ENCODE data around the gene MAP3K3.

- TF ChIP-seq CTCF (IDR thresholded peaks at IDR 0.05; ENCODE audit: extremely low read depth in 1 of 2, insufficient read depth in 1 of 2, low read depth in 1 of 2, low read length in 2 of 2), result no peak
- TF ChIP-seq MYC (IDR thresholded peaks at IDR 0.05; ENCODE audit: low read depth, low read length), result no peak
- no peak for TF ChIP-seq POLR2A (IDR thresholded peaks at IDR 0.05; ENCODE audit: low read depth, low read length)
- TF ChIP-seq POLR2AphosphoS5 (IDR thresholded peaks at IDR 0.05; ENCODE audit: insufficient read depth, low read depth, low read length), result no peak
Measured at GRCh38 chr17:63658366-63658765, 36.1 kb downstream of the MAP3K3 start.
